Central memory CD4-positive, alpha-beta T cell (primary cell): ENCODE data around the gene GTPBP3.

Source experiments
- DNase-seq: peaks from one replicate; pipeline ENCODE4 v3.0.0; 2022

The GTPBP3 gene

DNA sequence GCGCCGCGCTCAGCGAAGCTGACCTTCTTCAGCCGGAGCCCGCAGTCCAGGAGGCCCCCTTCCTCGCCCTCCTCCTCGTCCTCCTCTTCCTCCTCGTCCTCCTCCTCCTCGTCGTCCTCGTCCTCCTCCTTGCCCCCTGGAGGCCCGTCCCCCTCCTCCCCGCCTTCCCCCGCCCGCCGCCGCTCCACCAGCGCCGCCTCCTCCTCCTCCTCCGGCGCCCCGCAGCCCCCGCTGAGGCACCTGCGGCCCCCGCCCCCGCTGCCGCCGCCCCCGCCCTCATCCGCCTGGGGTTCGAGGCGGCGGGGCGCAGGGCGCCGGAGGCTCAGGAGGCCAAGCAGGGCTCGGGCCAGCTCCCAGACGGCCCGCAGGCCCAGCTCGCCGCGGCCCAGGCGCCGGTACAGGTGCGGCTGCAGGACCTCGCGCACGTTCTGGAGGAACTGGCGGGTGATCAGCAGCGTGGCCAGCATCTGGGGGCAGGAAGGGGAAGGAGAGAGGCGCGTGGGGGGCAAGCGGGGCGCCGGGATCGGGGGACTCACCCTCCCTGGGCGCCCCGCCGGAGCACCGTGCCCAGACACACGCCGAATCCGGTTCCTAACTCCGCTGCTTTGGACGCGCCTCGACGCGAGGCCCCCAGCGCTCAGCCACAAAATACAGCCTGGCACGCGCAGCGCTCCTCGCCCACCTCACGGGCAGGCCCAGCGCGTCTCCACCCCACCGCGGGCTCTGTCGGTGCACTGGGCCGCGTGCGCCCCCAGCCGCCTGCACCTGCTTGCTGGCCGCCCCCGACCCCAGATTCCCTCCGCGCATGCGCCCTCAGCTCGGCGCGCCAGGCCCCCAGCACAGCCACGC is 8.6 kb upstream of the GTPBP3 start:
- peak; percentile 30 for DNase-seq

DNA sequence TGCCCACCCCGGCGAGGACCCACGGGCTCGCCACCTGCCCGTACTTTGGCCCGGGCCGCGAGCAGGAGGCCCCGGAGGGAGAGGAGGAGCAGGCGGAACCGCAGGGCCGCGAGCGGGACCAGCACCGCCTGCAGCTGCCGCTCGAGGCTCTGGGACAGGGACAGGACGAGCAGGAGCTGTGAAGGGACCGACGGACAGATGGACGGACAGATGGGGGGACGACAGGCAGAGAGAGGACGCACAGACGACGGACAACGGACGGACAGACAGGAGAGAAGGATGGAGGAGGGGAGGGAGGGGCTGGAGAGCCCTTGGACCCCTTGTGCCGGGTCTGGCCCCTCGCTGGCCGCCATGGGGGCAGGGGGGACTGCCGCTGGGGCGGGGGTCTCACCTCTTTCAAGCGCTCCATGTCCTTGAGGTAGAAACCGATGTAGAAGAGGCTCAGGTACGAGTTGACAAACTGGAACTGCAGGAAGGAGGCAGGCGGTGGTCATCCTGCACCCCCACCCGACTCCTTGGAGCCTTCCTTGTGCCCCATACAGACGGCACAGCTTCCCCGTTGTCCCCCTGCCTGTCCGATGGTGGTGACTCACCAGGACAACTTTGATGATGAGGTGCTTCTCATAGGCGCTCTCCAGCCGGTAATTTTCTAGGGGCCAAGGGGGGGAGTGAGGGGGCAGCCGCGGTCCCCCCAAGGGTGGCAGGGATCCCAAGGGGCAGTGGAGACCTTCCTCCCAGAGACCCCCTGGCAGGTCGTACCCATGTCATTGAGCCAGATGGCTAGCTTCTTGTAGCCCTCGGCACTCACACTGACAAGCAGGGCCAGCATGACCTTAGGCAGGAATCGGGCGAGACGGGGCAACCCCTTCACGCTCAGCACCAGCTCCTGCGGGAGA is 7.7 kb upstream of the GTPBP3 start:
- DNase-seq = no peak

GRCh38 chr19:17330262-17331044 is 6.9 kb upstream of the GTPBP3 start:
- DNase-seq = no peak

DNA sequence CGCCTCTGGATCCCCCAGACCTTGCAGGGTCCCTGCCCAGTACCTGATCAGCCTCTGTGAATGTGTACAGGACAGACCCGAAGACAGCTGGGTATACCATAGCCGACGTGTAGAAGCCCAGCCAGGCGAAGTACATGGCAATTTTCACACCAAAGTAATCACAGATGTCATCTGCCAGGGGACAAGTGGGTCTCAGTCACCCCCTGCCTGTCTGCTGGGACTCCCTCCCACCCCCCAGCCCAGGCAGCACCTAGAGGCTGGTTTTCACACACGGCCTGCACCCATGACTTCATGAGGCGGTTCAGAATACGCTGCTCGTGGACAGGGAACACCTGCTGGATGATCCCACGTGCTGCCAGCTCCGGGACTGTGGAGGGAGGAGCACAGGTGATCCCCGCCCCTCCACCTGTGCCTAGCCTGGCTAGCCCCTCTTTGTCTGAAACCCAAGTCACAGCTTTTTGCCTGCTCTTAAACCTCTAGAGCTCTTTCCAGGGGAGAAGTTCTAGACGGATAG is 6.3 kb upstream of the GTPBP3 start:
- no peak for DNase-seq

- DNase-seq = no peak
Observed at GRCh38 chr19:17332360-17332676, 5.0 kb upstream of the GTPBP3 start.

- no peak for DNase-seq
Observed at GRCh38 chr19:17332677-17333581, 4.4 kb upstream of the GTPBP3 start.

- peak; percentile 65 for DNase-seq
Observed at GRCh38 chr19:17333611-17334413, 3.5 kb upstream of the GTPBP3 start.

- peak; percentile 92 for DNase-seq
Observed at GRCh38 chr19:17334414-17335409, 2.6 kb upstream of the GTPBP3 start, which contains the start of gene ANO8. TSS of gene ANO8 (minus strand) at chr19:17334855. CDS start at chr19:17334670, 185 bp downstream.

DNA sequence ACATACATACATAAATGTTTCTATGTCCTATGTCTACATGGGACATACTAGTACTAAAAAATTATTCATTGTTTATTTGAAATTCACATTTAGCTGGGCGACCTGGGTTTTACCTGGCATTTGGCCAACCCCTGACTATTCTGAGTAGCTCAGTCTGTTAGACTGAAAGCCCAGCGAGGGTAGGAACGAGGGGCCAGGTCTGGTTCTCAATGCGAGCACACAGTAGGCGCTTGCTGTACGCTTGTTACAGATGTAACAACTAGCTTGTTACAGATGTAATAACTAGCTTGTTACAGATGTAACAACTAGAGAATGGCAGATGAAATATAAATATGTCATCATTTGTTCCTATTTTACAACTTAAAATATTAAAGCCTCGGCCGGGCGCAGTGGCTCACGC is 1.8 kb upstream of the GTPBP3 start:
- DNase-seq = no peak

DNA sequence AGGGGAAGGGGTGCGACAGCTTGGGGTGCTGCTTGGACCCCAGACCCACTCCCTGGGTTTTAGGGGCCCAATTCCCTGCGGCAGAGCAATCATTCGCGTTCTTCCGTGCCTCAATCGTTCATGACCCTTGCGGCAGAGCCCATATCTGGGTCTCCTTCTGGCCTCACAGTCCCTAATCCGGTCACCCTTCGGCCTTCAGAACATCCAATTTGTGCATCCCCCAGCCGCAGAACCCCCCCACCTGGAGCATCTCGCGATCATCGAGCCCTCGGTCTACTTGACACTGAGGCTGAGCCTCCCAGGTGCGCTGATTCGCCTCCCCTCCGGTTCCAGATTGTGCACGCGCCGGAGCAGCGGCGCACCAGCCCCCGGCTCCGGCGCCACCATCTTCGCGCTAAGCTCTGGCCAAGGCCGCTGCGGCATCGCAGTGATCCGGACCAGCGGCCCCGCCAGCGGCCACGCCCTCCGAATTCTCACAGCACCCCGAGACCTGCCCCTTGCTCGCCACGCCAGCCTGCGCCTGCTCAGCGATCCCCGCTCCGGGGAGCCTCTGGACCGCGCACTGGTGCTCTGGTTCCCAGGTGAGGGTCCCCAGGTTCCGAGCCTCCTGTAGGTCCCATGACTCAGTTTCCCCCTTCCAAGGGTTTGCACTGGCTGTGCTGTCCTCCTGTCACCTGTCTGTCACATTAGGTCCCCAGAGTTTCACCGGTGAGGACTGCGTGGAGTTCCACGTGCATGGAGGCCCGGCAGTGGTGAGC is 501 bp downstream of the GTPBP3 start:
- no peak for DNase-seq

DNA sequence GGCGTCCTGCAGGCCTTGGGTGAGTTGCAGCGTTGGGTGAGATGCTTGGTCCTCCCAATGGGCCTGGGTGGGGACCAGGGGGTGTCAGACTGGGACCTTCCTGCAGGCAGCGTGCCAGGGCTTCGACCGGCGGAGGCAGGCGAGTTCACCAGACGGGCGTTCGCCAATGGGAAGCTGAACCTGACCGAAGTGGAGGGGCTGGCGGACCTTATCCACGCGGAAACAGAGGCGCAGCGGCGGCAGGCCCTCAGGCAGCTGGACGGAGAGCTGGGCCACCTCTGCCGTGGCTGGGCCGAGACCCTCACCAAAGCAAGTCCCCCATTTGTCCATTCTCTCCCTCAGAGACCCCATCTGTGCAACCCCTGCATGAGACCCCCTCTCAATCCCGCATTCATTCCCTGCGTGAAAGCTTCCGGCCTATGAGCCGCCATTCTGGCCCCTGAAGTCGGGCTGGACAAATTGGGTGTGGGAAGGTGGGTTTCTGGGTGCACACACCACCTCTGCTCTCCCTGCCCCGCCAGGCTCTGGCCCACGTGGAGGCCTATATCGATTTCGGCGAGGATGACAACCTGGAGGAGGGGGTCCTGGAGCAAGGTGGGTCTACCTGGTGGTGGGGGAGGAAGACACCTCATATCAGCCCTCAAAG is 1.2 kb downstream of the GTPBP3 start:
- DNase-seq = no peak

- DNase-seq = no peak
Observed at GRCh38 chr19:17339088-17339741, 1.9 kb downstream of the GTPBP3 start.

DNA sequence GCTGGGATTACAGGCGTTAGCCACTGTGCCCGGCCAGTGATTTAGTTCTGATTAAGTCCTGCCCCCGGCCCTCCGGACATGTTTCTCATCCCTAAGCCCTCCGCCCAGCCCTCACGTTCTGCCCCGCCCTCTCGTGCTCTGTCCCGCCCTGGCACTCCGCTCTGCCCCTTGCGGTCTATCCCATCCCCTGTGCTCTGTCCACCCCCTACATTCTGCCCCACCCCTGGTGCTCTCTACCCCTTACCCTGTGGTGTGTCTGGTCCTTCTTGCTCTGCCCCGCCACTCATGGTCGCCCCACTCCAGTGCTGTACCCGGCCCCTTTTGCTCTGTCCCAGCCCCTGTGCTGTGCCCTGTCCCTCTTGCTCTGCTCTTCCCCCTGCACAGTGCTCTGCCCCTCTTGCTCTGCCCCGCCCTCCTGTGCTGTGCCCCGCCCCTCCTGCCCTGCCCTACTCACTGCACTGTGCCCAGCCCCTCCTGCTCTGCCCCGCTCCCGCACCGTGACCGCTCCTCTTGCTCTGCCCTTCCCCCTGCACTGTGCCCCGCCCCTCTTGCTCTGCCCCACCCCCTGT is 3.0 kb downstream of the GTPBP3 start:
- no peak for DNase-seq

- no peak for DNase-seq
Observed at GRCh38 chr19:17340871-17341357, 3.6 kb downstream of the GTPBP3 start.

- no peak for DNase-seq
Observed at GRCh38 chr19:17341386-17341785, 4.0 kb downstream of the GTPBP3 start.

- no peak for DNase-seq
Observed at GRCh38 chr19:17341845-17342244, 4.5 kb downstream of the GTPBP3 start.

DNA sequence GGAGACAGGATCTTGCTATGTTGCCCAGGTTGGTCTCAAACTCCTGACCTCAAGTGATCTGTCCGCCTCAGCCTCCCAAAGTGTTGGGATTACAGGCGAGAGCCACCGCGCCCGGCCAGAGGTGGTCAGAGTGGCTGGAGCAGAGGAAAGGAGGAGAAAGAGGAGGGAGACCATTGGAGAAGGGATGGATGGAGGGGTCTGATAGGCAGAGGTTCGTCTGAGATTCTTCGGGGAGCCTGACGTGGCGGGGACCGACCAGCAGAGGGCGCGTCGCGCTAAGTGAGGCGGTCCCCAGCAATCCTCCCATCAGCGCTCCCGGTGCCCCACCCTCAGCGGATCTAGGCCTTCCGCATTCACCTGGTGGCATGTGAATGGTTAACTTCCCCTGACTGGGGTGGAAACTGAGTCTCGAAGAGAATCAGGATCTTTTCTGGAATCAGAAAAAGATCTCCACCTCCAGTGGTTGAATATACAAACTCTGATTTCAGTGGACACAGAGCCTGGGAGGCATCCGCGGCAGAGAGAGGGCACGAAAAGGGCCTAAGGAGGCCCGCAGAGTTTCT is 8.8 kb downstream of the GTPBP3 start:
- peak; percentile 63 for DNase-seq
